B cell (primary cell): ENCODE results near the gene BRD9.
"Not testable (repeated sequence)": the region's sequence is repeated elsewhere in the genome, so short reads cannot be mapped to it uniquely, and the experiment has no call there.

ENCODE experiments used
- EZH2 ChIP-seq: IDR thresholded peaks from 2 replicates; pipeline ENCODE4 v1.6.1; 2012; ENCODE audit warnings: borderline replicate concordance, low read depth, mild to moderate bottlenecking, moderate library complexity, low read length; ENCODE audit not compliant: insufficient read depth, poor library complexity, severe bottlenecking
- TF ChIP-seq, protein P1 (sequence below): fragments of 200-600 bp; IDR thresholded peaks from one replicate; pipeline ENCODE4 v1.8.0; 2022; ENCODE audit warnings: antibody characterized with exemption, mild to moderate bottlenecking

DNA sequence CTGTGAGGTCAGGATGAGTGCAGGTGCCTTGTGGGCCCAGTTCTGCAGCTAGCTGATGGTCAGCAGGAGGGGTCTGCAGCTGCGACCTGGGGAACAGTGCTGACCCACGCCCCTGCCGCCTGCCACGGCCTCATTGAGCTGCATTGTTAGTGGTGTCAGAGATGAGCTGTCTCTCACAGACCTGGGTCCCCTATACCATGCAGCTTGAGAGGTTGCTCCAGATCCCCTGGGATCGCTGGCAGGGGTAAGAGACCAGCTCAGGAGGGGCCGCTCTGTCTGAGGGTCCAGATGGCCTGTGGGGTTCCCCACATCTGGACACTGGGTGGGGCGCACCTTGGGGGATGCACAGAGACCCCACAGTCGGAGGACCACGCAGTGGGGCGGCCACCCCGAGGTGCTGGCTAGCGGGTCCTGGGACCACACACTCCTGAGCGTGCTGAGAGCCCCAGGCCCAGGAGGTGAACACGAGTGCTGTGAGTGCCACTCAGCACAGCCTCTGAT lies 54.9 kb downstream of the BRD9 start:
- TF ChIP-seq, protein P1, sequence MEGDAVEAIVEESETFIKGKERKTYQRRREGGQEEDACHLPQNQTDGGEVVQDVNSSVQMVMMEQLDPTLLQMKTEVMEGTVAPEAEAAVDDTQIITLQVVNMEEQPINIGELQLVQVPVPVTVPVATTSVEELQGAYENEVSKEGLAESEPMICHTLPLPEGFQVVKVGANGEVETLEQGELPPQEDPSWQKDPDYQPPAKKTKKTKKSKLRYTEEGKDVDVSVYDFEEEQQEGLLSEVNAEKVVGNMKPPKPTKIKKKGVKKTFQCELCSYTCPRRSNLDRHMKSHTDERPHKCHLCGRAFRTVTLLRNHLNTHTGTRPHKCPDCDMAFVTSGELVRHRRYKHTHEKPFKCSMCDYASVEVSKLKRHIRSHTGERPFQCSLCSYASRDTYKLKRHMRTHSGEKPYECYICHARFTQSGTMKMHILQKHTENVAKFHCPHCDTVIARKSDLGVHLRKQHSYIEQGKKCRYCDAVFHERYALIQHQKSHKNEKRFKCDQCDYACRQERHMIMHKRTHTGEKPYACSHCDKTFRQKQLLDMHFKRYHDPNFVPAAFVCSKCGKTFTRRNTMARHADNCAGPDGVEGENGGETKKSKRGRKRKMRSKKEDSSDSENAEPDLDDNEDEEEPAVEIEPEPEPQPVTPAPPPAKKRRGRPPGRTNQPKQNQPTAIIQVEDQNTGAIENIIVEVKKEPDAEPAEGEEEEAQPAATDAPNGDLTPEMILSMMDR, result not testable (repeated sequence)
- not testable (repeated sequence) for TF ChIP-seq EZH2
